ENCODE results near the gene CPSF3.

CPSF3 gene

DNA sequence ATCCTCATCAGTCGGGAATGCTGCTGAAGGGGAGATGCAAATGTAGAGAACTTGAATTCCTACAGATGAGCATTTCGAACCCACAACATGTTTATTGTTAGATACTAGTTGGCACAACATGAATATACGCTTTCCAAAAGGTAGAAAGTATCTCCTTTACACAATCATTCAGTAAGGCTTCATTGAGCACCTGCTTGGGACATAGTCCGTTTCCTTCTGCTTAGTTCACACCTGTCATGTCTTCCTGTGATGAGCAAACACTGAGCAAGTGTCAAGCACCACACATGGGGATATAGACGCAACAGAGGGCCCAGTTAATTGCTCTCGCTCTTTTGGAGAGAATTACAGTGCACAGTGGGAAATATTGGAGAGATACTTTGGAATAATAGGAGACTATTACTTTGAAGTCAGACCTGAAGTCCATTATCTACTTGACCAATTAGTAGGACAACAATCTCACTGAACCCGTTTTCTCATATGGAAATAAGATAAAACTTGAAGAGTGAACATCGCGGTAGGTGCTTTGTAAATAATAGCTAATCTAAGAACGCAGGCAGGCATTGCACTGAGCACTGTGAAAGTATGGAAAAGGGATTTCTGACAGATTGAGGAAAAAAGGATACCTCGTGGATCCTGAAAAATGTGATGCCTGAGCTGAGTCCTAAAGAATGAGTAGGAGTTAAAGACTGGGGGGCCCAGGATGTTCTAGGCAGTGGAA is 1.2 kb downstream of the CPSF3 start:
- Histone ChIP-seq H3K9me3 (ENCODE audit: control insufficient read depth, insufficient read depth, low read depth, low read length) (no peaks in the 10 kb centered on the region), H3K4me3 (ENCODE audit: low read depth, low read length) (peak overlapping the region; percentile 98), H3K27ac (ENCODE audit: low read depth, low read length) (no peak overlapping the region), H3K9ac (ENCODE audit: low read length) (peak overlapping the region; percentile 93), H3K4me1 (ENCODE audit: control insufficient read depth, insufficient read depth, low read length) (peaks cover 20% of the 10 kb centered on the region), H3K36me3 (ENCODE audit: control insufficient read depth, insufficient read depth, low read length) (peaks cover 14% of the 10 kb centered on the region), H3K27me3 (ENCODE audit: control insufficient read depth, insufficient read depth, low read length) (peaks cover 7% of the 10 kb centered on the region; the same call in 1 of the 2 replicates)

DNA sequence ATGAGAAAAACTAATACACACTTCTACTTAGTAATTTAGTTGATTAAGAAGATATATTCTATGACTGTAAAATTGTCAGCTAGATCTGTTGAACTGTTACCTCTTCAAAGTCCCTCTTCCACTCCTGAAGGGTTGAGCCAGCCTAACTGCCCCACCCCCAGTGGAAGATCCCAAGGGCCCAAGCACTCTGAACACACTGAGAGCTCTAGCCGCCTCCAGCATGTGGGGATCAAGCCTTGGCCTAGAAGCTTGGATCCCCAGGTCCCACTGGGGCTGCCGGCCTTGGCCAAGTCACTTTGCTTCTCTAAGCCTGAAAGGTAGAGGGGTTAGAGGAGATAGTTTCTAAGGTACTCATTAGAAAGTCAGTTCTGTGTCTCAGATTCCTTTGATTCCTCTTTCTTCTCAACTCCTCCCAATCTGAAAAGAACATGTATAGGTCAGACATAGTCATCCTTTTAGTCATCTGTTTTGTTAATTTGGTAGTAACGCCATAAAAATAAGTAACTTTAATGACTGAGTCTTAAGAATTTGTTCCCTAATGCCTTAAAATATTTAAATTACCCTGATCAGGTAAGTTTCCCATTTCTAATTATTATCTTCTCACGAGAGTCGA is 5.6 kb downstream of the CPSF3 start:
- Histone ChIP-seq H3K36me3 (ENCODE audit: control insufficient read depth, insufficient read depth, low read length) (peaks cover 58% of the 10 kb centered on the region), H3K27me3 (ENCODE audit: control insufficient read depth, insufficient read depth, low read length) (no peaks in the 10 kb centered on the region), H3K9me3 (ENCODE audit: control insufficient read depth, insufficient read depth, low read depth, low read length) (no peaks in the 10 kb centered on the region), H3K27ac (ENCODE audit: low read depth, low read length) (no peak overlapping the region), H3K9ac (ENCODE audit: low read length) (no peak overlapping the region), H3K4me1 (ENCODE audit: control insufficient read depth, insufficient read depth, low read length) (peaks cover 10% of the 10 kb centered on the region; the same call in 1 of the 2 replicates), H3K4me3 (ENCODE audit: low read depth, low read length) (no peak overlapping the region)

DNA sequence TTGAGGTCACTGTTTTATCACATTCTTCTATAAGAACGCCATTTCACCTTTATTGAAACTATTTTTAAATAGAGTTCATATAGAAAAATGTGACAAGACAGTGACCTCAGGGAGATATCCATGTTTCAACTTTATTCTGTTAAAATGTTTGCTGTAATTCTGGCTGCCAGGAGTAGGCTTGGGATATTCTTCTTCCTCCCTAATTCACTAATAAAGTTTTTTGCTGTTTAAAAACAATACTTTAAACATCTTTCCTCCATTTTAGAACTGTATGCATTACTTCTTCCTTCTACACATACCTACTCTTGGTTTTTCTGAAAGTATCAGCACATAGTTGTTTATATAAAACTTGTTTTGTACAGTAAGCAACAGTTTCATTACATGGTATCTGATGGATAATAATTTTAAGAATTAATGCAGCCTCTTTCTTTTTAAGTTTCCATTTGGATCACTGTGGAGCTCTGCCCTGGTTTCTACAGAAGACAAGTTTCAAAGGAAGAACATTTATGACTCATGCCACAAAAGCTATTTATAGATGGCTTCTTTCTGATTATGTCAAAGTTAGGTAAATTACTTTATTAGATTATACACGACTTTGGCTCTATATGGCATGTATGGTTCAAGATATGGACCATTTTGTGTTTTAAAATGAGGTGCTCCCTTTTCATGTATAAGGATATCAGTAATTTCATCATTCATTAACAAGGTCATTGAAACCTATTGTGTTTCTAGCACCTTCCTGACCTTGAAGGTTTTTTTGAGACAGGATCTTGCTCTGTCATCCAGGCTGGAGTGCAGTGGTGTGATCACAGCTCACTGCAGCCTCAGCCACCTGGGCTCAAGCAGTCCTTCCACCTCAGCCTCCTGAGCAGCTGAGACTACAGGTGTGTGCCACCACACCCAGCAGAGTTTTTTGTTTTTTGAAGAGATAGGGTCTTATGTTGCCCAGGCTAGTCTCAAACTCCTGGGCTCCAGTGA is 7.2 kb downstream of the CPSF3 start:
- Histone ChIP-seq H3K9ac (ENCODE audit: low read length) (no peak overlapping the region), H3K27ac (ENCODE audit: low read depth, low read length) (no peak overlapping the region), H3K9me3 (ENCODE audit: control insufficient read depth, insufficient read depth, low read depth, low read length) (no peaks in the 10 kb centered on the region), H3K4me1 (ENCODE audit: control insufficient read depth, insufficient read depth, low read length) (no peaks in the 10 kb centered on the region), H3K4me3 (ENCODE audit: low read depth, low read length) (no peak overlapping the region), H3K27me3 (ENCODE audit: control insufficient read depth, insufficient read depth, low read length) (no peaks in the 10 kb centered on the region), H3K36me3 (ENCODE audit: control insufficient read depth, insufficient read depth, low read length) (peaks cover 70% of the 10 kb centered on the region)

DNA sequence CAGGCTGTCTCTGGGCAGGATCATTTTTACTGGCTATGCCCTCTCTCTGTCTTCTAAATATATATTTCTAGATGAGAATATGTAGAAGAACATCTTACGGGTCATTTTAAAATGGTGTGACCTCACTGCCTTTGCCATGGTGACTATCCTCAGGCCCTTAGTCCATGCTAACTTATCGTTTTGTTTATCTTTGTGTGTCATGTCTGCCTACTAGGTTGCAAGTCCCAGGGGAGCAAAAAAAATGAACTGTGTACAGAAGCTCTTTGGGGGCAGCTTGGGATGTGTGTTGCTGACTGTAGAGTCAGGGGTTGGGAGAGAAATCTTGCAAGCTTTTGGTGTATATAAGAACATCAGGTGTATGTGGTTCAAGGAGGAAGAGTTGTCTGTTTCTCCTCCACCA is 11.0 kb downstream of the CPSF3 start:
- no peak overlapping the region for H3K9ac ChIP-seq (ENCODE audit: low read length)
- no peak overlapping the region for H3K27ac ChIP-seq (ENCODE audit: low read depth, low read length)
- H3K36me3 ChIP-seq (ENCODE audit: control insufficient read depth, insufficient read depth, low read length): peaks cover 89% of the 10 kb centered on the region
- no peaks in the 10 kb centered on the region for H3K4me1 ChIP-seq (ENCODE audit: control insufficient read depth, insufficient read depth, low read length)
- H3K27me3 ChIP-seq (ENCODE audit: control insufficient read depth, insufficient read depth, low read length): no peaks in the 10 kb centered on the region
- H3K4me3 ChIP-seq (ENCODE audit: low read depth, low read length): no peak overlapping the region
- H3K9me3 ChIP-seq (ENCODE audit: control insufficient read depth, insufficient read depth, low read depth, low read length): no peaks in the 10 kb centered on the region

DNA sequence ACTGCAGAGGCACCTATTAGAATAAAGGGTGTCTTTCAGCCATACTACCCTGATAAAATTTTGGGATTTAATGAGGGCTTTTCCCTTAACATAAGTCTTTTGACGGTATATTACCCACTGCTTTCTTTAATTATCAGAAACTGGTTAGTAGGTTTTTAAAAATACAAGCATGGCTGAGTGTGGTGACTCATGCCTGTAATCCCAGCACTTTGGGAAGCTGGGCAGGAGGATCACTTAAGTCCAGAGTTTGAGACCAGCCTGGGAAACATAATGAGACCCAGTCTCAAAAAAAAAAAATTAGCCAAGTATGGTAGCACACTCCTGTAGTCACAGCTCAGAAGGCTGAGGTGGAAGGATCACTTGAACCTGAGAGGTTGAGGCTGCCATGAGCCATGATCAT is 16.1 kb downstream of the CPSF3 start:
- Histone ChIP-seq H3K27ac (ENCODE audit: low read depth, low read length) (no peak overlapping the region), H3K9ac (ENCODE audit: low read length) (no peak overlapping the region), H3K36me3 (ENCODE audit: control insufficient read depth, insufficient read depth, low read length) (peaks cover 85% of the 10 kb centered on the region)

DNA sequence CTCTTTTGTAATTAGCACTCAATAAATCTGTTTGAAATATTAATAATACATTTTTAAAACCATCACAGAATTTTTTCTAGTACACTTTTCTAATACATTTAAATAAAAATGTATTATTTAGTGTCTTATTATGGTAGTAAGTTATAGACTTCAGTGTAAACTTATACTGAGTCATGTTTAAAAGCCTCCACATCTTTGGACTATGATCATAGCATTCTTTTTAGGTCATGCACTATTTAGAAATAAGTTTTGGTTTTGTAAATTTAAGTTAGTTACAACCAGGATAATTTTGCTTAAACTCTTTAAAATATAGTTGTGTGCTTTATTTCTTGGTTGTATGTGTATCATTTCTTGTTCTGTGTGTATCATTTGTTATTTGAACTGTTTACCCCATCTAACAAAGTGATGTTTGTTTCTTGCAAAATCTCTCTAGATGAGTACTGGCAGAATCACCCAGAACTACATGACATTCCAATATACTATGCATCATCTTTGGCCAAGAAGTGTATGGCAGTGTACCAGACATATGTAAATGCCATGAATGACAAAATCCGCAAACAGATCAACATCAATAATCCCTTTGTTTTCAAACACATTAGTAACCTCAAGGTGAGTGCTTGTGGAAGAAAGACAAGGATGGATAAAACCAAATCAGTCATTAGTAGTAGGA is 16.7 kb downstream of the CPSF3 start:
- H3K4me1 ChIP-seq (ENCODE audit: control insufficient read depth, insufficient read depth, low read length): no peaks in the 10 kb centered on the region
- peaks cover 85% of the 10 kb centered on the region for H3K36me3 ChIP-seq (ENCODE audit: control insufficient read depth, insufficient read depth, low read length)
- no peak overlapping the region for H3K9ac ChIP-seq (ENCODE audit: low read length)
- H3K27ac ChIP-seq (ENCODE audit: low read depth, low read length): no peak overlapping the region
- no peaks in the 10 kb centered on the region for H3K27me3 ChIP-seq (ENCODE audit: control insufficient read depth, insufficient read depth, low read length)
- no peak overlapping the region for H3K4me3 ChIP-seq (ENCODE audit: low read depth, low read length)
- no peaks in the 10 kb centered on the region for H3K9me3 ChIP-seq (ENCODE audit: control insufficient read depth, insufficient read depth, low read depth, low read length)

More for the DNA sequence above, 16.1 kb downstream of the CPSF3 start:
- Histone ChIP-seq H3K27me3 (ENCODE audit: control insufficient read depth, insufficient read depth, low read length) (no peaks in the 10 kb centered on the region), H3K9me3 (ENCODE audit: control insufficient read depth, insufficient read depth, low read depth, low read length) (no peaks in the 10 kb centered on the region), H3K4me1 (ENCODE audit: control insufficient read depth, insufficient read depth, low read length) (no peaks in the 10 kb centered on the region), H3K4me3 (ENCODE audit: low read depth, low read length) (no peak overlapping the region)

DNA sequence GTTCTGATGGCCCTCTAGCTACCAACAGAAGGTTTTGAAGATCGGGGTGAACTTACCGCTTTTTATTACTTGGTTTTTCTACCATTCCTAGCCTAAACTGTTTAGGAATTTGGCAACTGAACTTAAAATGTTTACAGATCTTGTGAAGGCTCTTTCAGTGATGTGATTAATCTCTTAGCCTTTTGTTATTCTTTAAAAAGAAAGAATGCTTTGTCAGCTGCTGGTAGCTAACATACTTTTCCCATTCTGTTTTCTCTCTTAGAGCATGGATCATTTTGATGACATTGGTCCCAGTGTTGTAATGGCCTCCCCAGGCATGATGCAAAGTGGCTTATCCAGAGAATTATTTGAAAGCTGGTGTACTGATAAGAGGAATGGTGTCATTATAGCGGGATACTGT is 18.1 kb downstream of the CPSF3 start:
- Histone ChIP-seq H3K4me3 (ENCODE audit: low read depth, low read length) (no peak overlapping the region), H3K4me1 (ENCODE audit: control insufficient read depth, insufficient read depth, low read length) (no peaks in the 10 kb centered on the region), H3K27ac (ENCODE audit: low read depth, low read length) (no peak overlapping the region), H3K9me3 (ENCODE audit: control insufficient read depth, insufficient read depth, low read depth, low read length) (no peaks in the 10 kb centered on the region), H3K27me3 (ENCODE audit: control insufficient read depth, insufficient read depth, low read length) (no peaks in the 10 kb centered on the region), H3K9ac (ENCODE audit: low read length) (no peak overlapping the region), H3K36me3 (ENCODE audit: control insufficient read depth, insufficient read depth, low read length) (peaks cover 88% of the 10 kb centered on the region)

DNA sequence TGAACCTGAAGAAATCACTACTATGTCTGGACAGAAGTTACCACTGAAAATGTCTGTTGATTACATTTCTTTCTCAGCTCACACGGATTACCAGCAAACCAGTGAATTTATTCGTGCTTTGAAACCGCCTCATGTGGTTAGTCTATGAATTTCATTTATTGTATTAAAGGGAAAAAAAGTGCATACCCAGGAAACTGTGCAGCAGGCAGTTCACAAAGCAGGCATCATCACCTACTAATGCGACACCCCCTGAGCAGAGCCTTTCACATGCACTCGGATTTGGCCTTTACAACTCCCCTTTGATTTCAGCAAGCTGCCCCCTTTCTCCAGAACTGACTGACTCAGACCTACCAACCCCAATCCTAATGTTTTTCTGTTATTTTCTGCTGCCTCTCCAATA is 20.1 kb downstream of the CPSF3 start:
- Histone ChIP-seq H3K4me1 (ENCODE audit: control insufficient read depth, insufficient read depth, low read length) (no peaks in the 10 kb centered on the region), H3K9me3 (ENCODE audit: control insufficient read depth, insufficient read depth, low read depth, low read length) (no peaks in the 10 kb centered on the region), H3K27ac (ENCODE audit: low read depth, low read length) (no peak overlapping the region), H3K27me3 (ENCODE audit: control insufficient read depth, insufficient read depth, low read length) (no peaks in the 10 kb centered on the region), H3K4me3 (ENCODE audit: low read depth, low read length) (no peak overlapping the region), H3K9ac (ENCODE audit: low read length) (no peak overlapping the region), H3K36me3 (ENCODE audit: control insufficient read depth, insufficient read depth, low read length) (peaks cover 90% of the 10 kb centered on the region)

DNA sequence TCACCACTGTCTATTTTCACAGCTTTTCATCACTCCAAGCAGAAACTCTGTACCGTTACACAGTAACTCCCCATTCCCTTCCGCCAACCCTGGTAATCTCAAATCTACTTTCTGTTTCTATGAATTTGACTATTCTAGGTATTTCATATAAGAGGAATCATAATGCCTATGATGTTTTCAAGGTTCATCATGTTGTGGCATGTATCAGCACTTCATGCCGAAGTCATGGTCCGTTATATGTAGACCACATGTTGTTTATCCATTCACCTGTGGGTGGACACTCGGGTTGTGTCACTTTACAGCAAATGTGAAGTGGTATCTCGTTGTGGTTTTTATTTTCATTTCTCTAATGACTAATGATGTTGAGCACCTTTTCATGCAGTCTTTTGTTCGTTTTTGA is 21.6 kb downstream of the CPSF3 start:
- Histone ChIP-seq H3K27me3 (ENCODE audit: control insufficient read depth, insufficient read depth, low read length) (no peaks in the 10 kb centered on the region), H3K9ac (ENCODE audit: low read length) (no peak overlapping the region), H3K36me3 (ENCODE audit: control insufficient read depth, insufficient read depth, low read length) (peaks cover 88% of the 10 kb centered on the region), H3K27ac (ENCODE audit: low read depth, low read length) (no peak overlapping the region), H3K4me1 (ENCODE audit: control insufficient read depth, insufficient read depth, low read length) (no peaks in the 10 kb centered on the region), H3K9me3 (ENCODE audit: control insufficient read depth, insufficient read depth, low read depth, low read length) (no peaks in the 10 kb centered on the region), H3K4me3 (ENCODE audit: low read depth, low read length) (no peak overlapping the region)

DNA sequence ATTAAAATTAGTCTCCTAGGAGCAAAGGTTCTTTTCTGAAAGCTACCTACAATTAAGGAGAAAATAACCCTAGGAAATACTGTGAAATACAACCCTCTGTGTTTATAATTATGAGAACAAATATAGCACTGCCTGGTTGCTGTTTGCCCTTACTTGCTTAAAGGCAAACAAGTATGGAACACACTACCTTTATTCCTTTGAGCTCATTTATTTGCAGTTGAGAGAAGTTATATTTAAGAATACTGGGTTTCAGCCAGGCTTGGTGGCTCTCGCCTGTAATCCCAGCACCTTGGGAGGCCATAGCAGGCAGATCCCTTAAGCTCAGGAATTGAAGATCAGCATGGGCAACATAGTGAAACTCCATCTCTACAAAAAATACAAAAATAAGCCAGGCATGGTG is 27.8 kb downstream of the CPSF3 start:
- Histone ChIP-seq H3K4me1 (ENCODE audit: control insufficient read depth, insufficient read depth, low read length) (no peaks in the 10 kb centered on the region), H3K27me3 (ENCODE audit: control insufficient read depth, insufficient read depth, low read length) (no peaks in the 10 kb centered on the region), H3K36me3 (ENCODE audit: control insufficient read depth, insufficient read depth, low read length) (peaks cover 82% of the 10 kb centered on the region), H3K9ac (ENCODE audit: low read length) (no peak overlapping the region), H3K4me3 (ENCODE audit: low read depth, low read length) (no peak overlapping the region), H3K9me3 (ENCODE audit: control insufficient read depth, insufficient read depth, low read depth, low read length) (no peaks in the 10 kb centered on the region), H3K27ac (ENCODE audit: low read depth, low read length) (no peak overlapping the region)
